HepG2 (cell line): ENCODE measurements around the gene GRB2.

Experiments used
- ARHGAP35 ChIP-seq: sonication (generic); formaldehyde crosslinking; IDR thresholded peaks from 2 replicates; pipeline ENCODE4 v1.9.0; 2022; ENCODE audit warnings: mild to moderate bottlenecking, inconsistent platforms, moderate library complexity, missing genetic modification reagents, borderline replicate concordance
- ETV6 ChIP-seq: sonication (generic); formaldehyde crosslinking; conservative IDR thresholded peaks from 2 replicates; pipeline ENCODE4 v1.4.0; 2020; ENCODE audit warnings: missing genetic modification reagents
- GMEB1 ChIP-seq: sonication (generic); formaldehyde crosslinking; IDR thresholded peaks from 2 replicates; pipeline ENCODE4 v1.5.1; 2020; ENCODE audit warnings: missing genetic modification reagents, mild to moderate bottlenecking, borderline replicate concordance
- MTF1 ChIP-seq: sonication (generic); formaldehyde crosslinking; IDR thresholded peaks from 2 replicates; pipeline ENCODE4 v1.5.0; 2020; ENCODE audit warnings: missing genetic modification reagents
- SMAD3 ChIP-seq: sonication (generic); formaldehyde crosslinking; IDR thresholded peaks from 2 replicates; pipeline ENCODE4 v1.4.0; 2020; ENCODE audit warnings: missing genetic modification reagents
- TFAP4 ChIP-seq: sonication (generic); IDR thresholded peaks from 2 replicates; pipeline ENCODE4 v1.6.1; 2016; ENCODE audit warnings: low read depth, borderline replicate concordance
- ZBTB38 ChIP-seq: sonication (generic); formaldehyde crosslinking; IDR thresholded peaks from 2 replicates; pipeline ENCODE4 v1.5.1; 2020; ENCODE audit warnings: mild to moderate bottlenecking, missing genetic modification reagents
- ZFP36 ChIP-seq: fragments of 150-350 bp; IDR thresholded peaks from 2 replicates; pipeline ENCODE4 v1.6.1; 2018; ENCODE audit warnings: borderline replicate concordance, low read length, low read depth; ENCODE audit not compliant: partially characterized antibody
- ZNF274 ChIP-seq: sonication (generic); formaldehyde crosslinking; IDR thresholded peaks from 2 replicates; pipeline ENCODE4 v1.5.1; 2020; ENCODE audit warnings: mild to moderate bottlenecking, missing genetic modification reagents
- TF ChIP-seq, protein P1 (sequence below): sonication (generic); formaldehyde crosslinking; IDR thresholded peaks from 2 replicates; pipeline ENCODE4 v1.8.0; 2022; ENCODE audit warnings: missing genetic modification reagents, mild to moderate bottlenecking, moderate library complexity, borderline replicate concordance
- TF ChIP-seq, protein P2 (sequence below): sonication (generic); formaldehyde crosslinking; IDR thresholded peaks from 2 replicates; pipeline ENCODE4 v1.8.1; 2023; ENCODE audit warnings: missing genetic modification reagents, inconsistent platforms, borderline replicate concordance

GRCh38 chr17:75410141-75410540, 4.7 kb upstream of the GRB2 start:
- TF ChIP-seq GMEB1 (CRISPR knock-in tag) = no peak
- no peak for TF ChIP-seq ARHGAP35 (CRISPR knock-in tag)
- TF ChIP-seq, protein P1, sequence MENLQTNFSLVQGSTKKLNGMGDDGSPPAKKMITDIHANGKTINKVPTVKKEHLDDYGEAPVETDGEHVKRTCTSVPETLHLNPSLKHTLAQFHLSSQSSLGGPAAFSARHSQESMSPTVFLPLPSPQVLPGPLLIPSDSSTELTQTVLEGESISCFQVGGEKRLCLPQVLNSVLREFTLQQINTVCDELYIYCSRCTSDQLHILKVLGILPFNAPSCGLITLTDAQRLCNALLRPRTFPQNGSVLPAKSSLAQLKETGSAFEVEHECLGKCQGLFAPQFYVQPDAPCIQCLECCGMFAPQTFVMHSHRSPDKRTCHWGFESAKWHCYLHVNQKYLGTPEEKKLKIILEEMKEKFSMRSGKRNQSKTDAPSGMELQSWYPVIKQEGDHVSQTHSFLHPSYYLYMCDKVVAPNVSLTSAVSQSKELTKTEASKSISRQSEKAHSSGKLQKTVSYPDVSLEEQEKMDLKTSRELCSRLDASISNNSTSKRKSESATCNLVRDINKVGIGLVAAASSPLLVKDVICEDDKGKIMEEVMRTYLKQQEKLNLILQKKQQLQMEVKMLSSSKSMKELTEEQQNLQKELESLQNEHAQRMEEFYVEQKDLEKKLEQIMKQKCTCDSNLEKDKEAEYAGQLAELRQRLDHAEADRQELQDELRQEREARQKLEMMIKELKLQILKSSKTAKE = no peak
- TF ChIP-seq ZFP36 = no peak
- TF ChIP-seq, protein P2, sequence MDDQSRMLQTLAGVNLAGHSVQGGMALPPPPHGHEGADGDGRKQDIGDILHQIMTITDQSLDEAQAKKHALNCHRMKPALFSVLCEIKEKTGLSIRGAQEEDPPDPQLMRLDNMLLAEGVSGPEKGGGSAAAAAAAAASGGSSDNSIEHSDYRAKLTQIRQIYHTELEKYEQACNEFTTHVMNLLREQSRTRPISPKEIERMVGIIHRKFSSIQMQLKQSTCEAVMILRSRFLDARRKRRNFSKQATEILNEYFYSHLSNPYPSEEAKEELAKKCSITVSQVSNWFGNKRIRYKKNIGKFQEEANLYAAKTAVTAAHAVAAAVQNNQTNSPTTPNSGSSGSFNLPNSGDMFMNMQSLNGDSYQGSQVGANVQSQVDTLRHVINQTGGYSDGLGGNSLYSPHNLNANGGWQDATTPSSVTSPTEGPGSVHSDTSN (CRISPR knock-in tag) = no peak
- TF ChIP-seq MTF1 (CRISPR knock-in tag) = no peak
- TF ChIP-seq TFAP4 = no peak
- no peak for TF ChIP-seq ZNF274 (CRISPR knock-in tag)
- no peak for TF ChIP-seq ETV6 (CRISPR knock-in tag)
- TF ChIP-seq ZBTB38 (CRISPR knock-in tag) = no peak
- TF ChIP-seq SMAD3 (CRISPR knock-in tag) = no peak
